Right lobe of liver (tissue), 4 donors: ENCODE results near the gene PHKG1.

Experiments used
- CTCF ChIP-seq, 4 donors: fragments of 200-600 bp in 3 of 4; fragments of 450-650 bp in 1 of 4; IDR thresholded peaks; one replicate each; pipeline versions ENCODE4 v1.5.1 to v1.8.0; 2016 to 2022; ENCODE audit warnings: antibody characterized with exemption in 4 of 4, mild to moderate bottlenecking in 2 of 4
- POLR2A ChIP-seq: fragments of 450-650 bp; IDR thresholded peaks from one replicate; pipeline ENCODE4 v1.6.1; 2017; ENCODE audit warnings: antibody characterized with exemption, mild to moderate bottlenecking
- donor health status: DM: no; HTN: no; CAD: no.
- donor health status: DM: no; HTN: no; CAD: no.
- donor health status: DM: no; HTN: yes; CAD: no.

GRCh38 chr7:56062382-56062781 is 30.4 kb downstream of the PHKG1 start:
- TF ChIP-seq CTCF (IDR thresholded peaks at IDR 0.05), result no peak
- TF ChIP-seq POLR2A, result no peak
